HPDE6-E6E7 (cell line): ENCODE data around the gene PSMD14.
"Not testable (repeated sequence)": the region's sequence is repeated elsewhere in the genome, so short reads cannot be mapped to it uniquely, and the experiment has no call there.

ENCODE experiments used
- DNase-seq: peaks from one replicate; pipeline ENCODE4 v3.0.0; 2011; ENCODE audit warnings: missing footprints; ENCODE audit errors: extremely low spot score

Gene PSMD14

DNA sequence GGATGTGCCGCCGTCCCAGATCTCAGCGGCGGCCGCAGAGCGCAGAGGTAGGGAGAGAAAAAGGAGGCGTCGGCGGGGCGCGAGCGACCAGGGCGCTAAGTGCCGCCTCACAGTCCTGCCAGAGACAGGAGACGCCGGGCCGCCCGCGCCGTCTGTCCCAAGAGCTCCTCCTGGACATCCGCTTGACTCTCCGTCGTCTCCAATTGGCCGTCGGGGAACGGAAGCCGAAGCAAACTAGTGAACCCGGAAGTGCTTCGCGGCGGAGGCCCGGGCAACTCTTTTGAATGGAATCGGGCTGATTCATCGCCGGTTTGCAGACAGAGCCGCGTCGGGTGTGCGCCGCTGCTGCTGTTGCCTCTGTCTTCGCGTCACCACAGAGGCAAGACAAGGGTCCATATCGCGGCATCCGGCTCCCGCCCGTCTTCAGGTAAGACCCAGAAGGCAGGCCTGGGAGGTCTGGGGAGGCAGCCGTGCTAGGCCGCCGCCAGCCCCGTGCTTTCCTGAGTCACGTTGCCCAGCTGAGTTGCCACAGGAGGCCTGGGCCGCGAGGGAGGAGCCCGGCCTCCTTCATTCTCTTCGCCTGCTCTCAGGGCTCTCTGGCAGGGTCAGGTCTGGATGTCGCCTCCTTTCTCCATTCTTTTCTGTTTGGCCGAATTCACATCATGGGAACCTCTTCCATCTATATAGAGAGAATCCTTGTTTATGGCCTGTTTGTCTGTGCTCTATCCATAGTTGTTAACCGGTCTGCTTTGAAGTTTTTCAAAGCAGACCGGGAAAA, at the start of gene PSMD14:
Gene PSMD14 (plus strand): TSS at position 248 of the 778 bp plus-strand sequence. CDS start 10,401 bp downstream, outside the sequence.
- DNase-seq = peak; percentile 81

DNA sequence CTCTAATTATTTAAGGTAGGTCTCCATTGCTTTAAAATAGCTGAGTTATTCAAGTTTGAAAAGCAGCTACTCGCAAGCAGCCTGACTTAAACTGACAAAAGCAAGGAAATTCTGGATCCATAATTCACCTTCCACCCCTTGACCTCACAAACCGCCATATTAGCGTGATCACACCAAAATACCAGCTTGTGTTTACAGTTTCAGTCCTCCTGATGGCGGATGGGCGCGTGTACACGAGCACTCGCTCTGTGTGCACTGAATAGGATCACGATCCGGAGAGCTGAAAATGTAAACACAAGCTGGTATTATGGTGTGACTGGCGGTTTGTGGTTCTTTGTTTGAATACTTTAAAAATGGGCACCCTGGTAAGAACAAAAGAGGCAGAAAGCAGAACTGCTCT, 42.4 kb upstream of the PSMD14 start:
- DNase-seq = no peak

DNA sequence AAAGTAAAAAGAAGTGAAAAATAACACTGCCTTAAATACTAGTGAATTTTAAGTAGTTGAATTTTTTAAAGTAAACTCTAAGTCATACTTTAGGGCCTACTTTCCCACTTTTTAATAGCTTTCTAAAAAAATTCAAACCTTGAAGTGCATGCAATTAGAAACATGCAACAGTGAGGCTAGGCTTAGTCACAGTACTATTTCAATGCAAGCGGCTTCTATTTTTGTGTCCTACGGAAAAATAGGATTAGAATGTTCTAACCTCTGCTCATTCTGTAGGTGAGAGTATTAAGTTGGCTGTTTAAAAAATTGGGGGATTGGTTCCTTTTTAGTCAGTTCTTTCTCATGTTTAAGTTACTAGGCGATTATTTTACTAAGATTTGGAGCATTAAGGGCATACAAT, 39.1 kb upstream of the PSMD14 start:
- DNase-seq = no peak

DNA sequence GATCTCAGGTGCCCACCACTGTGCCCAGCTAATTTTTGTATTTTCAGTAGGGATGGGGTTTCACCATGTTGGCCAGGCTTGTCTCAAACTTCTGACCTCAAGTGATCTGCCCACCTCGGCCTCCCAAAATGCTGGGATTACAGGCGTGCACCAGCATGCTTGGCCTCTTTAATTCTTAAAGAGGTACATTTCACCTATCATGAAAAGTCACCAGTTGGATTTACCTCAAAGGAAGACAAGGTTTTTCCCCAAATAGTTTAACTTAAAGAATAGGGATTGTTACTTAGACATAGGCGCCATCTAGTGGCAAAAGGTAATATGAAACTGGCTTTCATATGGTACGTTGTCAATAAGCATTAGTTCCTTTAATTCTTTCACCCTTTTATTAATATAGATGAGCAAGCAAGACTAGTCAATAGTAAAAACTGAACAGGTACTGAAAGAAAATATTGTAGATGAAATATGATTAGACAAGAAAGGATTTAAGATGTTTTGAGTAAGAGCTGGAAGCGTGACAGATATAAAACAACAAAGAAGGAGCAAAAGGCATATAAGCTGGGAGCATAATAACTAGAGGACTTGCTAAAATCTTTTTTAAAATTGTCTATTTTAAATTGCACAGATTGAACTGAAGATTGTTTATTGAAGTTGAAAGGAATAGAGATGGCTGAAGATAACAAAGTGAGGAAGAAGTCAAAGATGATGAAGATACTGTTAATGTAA, 35.0 kb upstream of the PSMD14 start:
- DNase-seq = no peak

DNA sequence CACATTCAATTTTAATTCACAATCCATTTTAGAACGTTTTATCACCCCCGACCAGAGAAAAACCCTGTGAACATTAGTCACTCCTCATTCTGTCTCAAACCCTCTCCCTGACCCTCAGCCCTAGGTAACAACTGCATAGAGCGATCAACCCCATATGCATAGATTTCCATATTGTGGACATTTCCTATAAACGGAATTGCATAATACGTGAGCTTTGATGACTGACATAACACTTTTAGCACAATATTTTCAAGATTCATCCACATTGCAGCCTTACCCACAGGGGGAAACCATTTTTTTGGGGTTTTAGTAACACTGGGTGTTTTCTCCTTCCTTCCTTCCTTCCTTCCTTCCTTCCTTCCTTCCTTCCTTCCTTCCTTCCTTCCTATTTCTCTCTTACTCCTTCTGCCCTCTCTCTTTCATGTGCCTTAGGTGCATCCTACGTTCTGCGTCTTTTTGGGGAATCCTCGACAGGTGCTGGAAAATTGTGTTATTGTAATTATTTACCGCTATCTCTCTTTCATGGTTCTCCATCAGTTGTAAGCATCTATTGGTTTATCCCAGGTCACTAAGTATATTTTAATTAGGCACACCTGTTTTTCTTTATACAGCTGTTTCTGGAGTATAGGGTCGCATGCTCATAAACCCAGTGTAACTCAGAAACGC, 29.5 kb upstream of the PSMD14 start:
- DNase-seq = not testable (repeated sequence)

DNA sequence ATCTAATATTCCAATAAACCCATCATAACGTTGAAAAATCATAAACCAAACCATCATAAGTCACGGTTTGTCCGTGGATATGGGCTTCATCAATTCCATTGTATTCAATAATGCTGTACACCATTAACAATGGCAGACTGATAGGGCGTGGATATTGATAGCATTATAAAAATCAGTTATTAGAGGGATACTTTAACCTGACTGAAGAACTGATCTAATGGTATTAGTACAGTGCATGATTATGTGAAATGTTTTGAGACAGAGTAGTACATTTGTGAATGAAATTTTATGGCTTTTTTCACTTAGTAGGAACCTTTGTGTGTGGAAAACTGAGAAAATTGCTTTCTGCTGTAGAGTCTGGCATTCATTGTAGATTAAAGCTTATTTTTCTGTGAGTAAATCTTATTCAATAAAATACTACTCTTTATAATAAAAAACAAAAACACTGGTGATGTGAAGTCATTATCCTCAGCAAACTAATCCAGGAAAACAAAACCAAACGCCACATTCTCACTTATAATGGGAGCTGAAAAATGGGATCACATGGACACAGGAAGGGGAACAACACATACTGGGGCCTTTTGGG, 28.9 kb upstream of the PSMD14 start:
- DNase-seq = not testable (repeated sequence)

DNA sequence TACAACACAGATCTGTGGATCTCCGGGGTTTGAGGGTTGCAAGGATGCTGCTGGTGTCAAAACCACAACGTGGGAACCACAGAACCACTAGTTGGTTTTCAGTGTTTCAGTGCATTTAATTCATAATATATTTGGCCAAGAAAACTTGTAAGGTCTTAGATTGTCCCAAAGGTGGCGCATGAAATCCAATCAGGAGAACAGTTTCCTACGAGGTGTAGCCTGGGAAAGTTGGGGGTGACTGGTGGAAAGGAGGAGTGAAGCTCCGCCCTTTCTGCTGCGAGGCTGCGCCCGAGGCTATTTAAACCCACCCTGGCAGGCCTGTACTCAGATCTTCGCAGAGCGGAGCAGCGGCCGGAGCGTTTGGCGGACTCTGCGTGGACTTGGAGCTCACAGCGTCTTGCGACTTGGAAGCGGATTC, 27.3 kb upstream of the PSMD14 start:
- not testable (repeated sequence) for DNase-seq

DNA sequence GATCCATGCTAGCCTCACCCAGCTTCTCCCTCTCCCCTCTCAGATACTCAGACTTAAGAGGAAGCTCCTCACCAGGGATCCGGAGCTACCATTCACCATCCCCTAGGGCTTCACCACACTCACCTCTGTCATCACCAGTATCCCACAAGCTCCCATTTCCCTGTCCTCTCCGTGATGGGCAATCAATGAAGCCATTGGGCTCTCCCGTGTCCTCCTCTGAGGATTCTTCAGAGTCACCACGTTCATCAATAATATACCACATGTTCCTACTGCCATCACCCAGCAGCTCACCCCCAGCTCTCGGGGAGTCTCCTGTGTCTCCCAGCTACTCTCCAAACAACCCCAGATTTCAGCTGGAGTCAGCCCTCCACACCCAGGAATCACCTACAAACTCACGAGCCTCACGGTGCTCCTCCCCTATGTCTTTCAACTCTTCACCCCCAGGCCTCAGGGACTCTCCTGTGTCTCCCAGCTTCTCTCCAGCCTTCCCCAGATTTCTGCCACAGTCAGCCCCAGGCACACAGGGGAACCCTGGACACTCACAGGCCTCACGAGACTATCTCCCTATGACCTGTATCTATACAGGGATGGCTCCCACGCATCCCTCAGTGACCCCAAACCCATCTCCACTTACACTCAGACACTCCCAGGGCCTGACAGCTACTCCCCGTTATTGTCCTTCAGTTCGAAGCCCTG, 26.5 kb upstream of the PSMD14 start:
- not testable (repeated sequence) for DNase-seq

DNA sequence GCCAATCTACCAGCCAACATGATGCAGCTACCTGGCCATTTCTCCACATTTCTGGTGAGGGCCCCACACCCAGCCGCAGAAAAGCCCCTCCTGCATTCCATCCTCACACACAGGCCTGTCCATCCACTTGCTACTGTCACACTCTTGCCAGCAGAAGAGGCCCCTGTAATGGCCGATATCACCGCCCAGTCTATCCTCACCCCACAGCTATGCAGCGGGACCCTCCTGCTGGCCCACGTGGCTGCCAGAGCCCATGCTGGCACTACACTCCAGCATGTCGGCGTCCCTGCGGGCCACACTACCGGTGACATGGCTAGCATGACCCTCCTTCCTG, 25.9 kb upstream of the PSMD14 start:
- not testable (repeated sequence) for DNase-seq

DNA sequence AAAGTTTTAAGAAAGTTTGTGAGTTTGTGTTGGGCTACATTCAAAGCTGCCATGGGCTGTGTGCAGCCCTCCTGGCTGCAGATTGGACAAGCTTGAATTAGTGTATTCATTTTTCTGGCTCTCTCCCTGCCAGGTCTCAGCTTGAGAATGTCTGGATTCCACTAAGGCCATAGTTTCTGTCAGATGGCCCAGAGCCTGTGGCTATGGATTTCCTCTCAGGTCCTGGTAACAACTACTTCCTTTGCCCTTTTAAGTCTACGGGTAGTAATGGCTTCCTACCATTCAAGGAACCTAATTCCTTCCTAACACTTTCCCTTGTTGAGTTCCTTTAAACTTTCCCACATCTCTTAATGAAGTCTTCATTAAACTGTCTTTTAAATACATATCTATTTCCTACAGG, 24.3 kb upstream of the PSMD14 start:
- no peak for DNase-seq

DNA sequence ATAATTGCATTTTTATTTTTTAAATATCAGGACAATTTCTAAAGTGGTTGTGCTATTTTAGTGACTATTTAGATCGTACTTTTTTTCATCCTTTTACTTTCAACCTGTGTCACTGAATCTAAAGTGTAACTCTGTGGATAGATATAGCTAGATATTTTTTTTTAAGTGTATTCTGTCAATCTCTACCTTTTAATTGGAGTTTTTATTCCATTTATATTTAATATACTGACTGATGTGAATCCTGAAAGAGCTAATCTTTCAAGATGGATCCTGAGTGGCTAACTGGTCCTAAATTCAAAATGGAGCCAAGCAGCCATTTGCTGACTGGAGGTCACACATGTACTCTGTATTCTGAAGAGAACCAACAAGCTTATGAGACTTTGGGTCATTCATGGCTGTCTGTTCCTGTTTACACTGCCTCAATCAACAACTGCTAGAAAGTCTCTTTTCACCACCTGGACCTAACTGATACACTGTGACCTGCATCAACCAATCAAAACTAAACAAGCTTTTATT, 4.6 kb upstream of the PSMD14 start:
- DNase-seq = no peak

DNA sequence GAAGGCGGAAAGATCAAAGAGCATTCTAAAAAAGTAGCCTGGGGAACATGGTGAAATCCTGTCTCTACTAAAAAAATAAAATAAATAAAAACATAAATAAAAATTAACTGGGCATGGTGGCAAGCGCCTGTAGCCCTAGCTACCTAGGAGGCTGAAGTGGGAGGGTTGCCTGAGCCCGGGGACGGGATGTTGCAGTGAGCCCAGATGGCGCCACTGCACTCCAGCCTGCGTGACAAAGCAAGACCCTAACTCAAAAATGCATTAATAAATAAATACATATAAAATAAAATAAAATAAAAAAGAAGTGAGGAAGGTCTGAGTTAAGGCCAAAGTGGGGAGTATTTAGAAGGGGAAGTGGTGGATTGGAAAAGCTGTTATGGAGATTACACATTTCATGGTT, 1.3 kb upstream of the PSMD14 start:
- DNase-seq = no peak

DNA sequence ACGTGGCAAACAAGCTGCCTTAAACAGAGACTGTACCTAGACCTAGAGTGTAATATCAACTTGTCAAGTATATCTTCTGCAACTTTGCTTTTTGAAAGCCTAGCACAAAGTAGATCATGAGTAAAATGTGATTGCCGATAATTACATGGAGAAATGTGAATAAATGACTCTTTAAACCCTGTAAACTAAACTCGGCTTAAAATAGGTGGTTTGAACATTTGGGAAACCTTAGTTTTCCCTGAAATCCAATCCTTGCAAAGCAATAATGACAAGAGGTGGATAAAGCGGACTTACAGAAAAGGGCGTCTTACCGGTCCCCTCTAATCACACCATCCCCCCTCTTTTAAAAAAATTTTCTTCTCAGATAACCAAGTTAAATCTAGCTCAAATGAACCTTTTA, 549 bp upstream of the PSMD14 start:
- DNase-seq = no peak

DNA sequence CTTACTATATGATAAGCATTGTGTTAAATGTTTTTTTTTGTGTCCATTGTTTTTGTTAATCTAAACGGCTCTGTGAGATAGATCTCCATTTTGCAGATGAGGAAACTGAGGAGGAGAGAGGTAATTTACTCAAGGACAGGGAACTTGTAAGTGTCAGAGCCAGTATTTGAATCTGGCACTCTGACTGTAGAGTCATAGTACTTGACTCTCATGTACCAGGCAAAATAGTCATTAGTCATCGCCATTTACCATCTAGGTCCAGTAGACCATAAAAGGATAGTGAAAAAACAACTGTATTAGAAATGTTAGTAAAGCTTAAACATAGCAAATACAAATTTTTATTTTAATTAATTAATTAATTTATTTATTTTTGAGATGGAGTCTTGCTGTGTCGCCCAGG, 4.8 kb downstream of the PSMD14 start:
- DNase-seq = no peak

DNA sequence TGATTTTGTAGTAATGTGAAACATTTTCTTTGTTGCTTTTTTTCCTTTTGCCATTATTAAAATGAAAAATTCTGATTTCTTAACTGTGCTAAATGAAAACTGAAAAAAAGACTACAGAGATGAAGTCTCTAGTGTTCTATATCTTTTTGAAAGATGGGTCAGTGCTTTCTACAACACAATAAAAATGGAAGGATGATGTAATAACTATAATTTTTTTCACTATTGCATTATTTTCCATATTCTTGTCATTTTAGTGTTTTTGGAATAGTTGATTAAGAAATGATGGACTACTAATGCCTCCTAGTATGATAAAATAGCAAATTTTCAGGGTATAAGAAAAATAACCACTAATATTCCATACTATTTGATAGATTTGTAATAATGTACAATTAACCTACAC, 7.2 kb downstream of the PSMD14 start:
- DNase-seq = no peak

DNA sequence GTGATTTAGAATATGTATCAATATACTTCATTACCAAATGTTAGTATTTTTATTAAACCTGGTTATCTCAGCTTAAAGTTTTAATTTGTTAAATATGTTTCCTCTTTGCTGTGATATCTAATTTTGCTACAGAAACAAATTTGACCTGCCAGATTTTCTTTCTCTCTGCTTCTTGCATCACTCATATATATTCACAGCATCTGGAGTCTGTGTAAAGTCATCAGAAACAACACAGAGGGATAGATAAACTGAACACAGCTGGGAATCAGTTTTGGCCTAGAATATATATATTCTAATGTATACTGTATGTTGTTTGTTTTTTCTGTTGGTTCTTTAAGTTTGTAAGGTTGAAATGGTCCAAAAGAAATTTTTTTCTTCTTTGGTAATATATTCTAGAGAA, 8.5 kb downstream of the PSMD14 start:
- no peak for DNase-seq

DNA sequence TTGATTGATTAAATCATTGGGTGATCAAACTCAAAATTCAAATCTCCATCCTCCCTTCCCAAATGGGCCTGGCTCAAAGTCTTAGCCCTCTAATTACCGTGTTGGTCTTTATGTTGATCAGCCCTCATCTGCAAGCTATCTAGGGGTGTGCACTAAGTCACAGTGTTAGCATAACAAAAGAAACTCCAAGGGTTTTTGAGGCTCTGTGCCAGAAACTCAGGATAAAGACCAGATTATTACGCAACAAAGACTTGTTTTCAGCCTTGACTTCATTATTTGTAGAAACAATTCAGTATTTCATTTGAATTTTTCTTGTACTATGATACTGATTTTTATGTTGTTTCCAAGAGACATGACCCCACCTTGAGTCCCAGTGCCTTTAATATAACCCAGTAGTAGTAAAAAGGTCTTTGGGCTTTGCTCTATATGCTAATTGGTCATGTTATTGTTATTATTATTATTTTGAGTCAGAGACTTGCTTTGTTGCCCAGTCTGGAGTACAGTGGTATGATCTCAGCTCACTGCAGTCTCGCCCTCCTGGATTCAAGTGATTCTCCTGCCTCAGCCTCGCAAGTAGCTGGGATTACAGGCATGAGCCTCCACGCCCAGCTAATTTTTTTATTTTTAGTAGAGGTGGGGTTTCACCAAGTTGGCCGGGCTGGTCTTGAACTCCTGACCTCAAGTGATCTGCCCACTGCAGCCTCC, 13.9 kb downstream of the PSMD14 start:
- DNase-seq = no peak

DNA sequence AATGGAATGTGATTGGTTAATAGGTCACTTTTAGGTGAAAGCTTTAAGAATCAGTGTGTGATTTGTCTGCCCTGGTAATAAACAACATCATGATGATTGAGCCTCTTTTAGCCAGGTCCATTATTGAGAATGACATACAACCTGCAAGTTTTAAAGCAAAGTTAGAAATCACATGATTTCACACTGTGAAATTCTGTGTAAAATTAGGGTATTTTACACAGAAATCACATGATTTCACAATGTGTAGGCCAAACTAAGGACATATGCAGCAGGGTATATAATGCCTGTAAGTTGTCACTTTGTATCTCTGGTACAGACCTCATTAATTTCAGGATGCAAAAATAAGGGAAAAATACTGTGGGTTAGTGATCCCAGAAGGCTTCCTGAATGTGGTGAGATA, 16.7 kb downstream of the PSMD14 start:
- no peak for DNase-seq

DNA sequence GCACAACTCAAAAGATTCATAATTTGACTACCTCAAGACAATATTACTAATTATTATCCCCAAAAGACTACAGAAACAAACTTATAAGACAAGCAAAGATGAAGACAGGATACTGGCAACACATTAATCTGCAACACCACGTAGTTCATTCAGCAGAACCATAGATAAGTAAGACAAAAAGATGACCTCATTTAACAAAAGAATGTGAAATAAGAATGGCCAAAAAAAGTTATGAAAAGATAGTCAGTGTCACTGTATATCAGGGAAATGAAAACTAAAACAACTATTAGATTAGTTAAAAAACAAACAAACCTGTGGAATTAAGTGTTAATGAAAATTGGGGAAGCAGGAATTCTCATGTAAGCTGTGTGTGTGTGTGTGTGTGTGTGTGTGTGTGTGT, 19.4 kb downstream of the PSMD14 start:
- DNase-seq = no peak

DNA sequence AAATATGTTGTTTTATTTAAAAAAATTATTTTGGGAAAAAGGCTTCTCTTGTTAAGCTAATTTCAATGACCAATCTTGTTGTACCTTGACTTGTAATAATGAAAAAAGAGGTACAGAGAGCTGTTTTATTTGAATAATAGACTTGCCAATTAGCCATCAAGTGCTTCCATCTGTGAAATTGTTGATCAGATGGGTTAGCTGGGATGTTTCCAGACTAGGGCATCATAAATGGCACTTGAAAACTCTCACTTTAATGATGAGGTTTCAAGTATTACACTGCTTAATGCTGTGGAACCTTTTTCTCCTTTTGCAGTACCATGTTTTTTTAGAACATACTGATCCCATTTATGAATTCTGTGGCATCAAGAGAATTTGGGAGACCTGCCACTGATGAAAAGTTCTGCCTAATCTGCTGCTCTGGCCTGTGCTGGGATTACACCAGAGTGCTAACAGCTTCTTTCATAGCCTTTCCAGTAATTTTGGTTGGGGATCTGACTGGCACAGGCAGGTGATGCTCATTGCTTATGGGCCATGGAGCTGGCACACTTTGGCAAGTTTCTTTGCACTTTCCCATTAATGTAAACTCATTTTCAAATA, 24.2 kb downstream of the PSMD14 start:
- DNase-seq = no peak

DNA sequence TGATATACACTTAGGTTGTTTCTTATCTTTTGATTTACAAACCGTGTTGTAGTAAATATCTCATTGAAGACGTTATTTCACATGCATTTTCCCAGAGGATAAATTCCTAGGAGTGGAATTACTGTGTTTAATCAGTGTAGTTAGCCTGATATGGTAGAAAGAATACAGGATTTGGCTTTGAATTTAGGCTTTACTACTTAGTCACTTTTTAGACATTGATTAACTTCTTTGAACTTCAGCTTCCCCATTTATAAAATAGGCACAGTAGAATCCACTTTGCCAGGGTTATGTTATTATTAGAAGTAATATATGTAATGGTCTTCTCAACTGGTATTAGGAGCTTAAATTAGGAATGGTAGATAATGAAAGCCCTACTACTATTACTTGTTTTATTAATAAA, 27.4 kb downstream of the PSMD14 start:
- no peak for DNase-seq
